Endothelial cell (in vitro differentiated cells): Measurements from ENCODE around the gene VPS37C. TPM values are rescaled to one million over a fixed set of nuclear protein-coding genes. Genes with fewer than 3 reads are reported as not detected.

Experiments
- DNase-seq: peaks from one replicate; pipeline ENCODE4 v3.0.0; 2021; ENCODE audit warnings: low spot score
- H3K27ac Mint-ChIP-seq: one replicate; pipeline ENCODE4 v1.8.0; 2021; ENCODE audit warnings: mixed read lengths, inconsistent platforms; ENCODE audit not compliant: unreplicated experiment
- H3K27me3 Mint-ChIP-seq: one replicate; pipeline ENCODE4 v1.8.0; 2021; ENCODE audit warnings: mild to moderate bottlenecking, moderate library complexity, mixed read lengths, inconsistent platforms; ENCODE audit not compliant: unreplicated experiment
- H3K36me3 Mint-ChIP-seq: one replicate; pipeline ENCODE4 v1.8.0; 2021; ENCODE audit warnings: mild to moderate bottlenecking, low read depth, mixed read lengths, inconsistent platforms; ENCODE audit not compliant: unreplicated experiment
- H3K4me1 Mint-ChIP-seq: one replicate; pipeline ENCODE4 v1.8.0; 2021; ENCODE audit warnings: mild to moderate bottlenecking, mixed read lengths, inconsistent platforms; ENCODE audit not compliant: unreplicated experiment
- H3K4me3 Mint-ChIP-seq: one replicate; pipeline ENCODE4 v1.8.0; 2021; ENCODE audit warnings: mild to moderate bottlenecking, mixed read lengths, inconsistent platforms; ENCODE audit not compliant: unreplicated experiment
- H3K9me3 Mint-ChIP-seq: one replicate; pipeline ENCODE4 v1.8.0; 2021; ENCODE audit warnings: mixed read lengths, inconsistent platforms; ENCODE audit not compliant: unreplicated experiment
- total RNA-seq: library from RNA; stranded (reverse); fragmentation: NEBNext Ultra II Directional; extraction: Animal tissue kit (Norgen Biotek cat#: 25700); gene quantifications from one replicate; pipeline ENCODE4 v1.2.1, GENCODE V29; 2021; ENCODE audit not compliant: unreplicated experiment
- TF ChIP-seq, protein P1 (sequence below): fragments of 200-600 bp; sonication (generic); IDR thresholded peaks from one replicate; pipeline ENCODE4 v1.5.0; 2021; ENCODE audit warnings: antibody characterized with exemption; ENCODE audit not compliant: unreplicated experiment

VPS37C gene
- total RNA-seq, 1 donor from 2014 or later, result 23.9 TPM

DNA sequence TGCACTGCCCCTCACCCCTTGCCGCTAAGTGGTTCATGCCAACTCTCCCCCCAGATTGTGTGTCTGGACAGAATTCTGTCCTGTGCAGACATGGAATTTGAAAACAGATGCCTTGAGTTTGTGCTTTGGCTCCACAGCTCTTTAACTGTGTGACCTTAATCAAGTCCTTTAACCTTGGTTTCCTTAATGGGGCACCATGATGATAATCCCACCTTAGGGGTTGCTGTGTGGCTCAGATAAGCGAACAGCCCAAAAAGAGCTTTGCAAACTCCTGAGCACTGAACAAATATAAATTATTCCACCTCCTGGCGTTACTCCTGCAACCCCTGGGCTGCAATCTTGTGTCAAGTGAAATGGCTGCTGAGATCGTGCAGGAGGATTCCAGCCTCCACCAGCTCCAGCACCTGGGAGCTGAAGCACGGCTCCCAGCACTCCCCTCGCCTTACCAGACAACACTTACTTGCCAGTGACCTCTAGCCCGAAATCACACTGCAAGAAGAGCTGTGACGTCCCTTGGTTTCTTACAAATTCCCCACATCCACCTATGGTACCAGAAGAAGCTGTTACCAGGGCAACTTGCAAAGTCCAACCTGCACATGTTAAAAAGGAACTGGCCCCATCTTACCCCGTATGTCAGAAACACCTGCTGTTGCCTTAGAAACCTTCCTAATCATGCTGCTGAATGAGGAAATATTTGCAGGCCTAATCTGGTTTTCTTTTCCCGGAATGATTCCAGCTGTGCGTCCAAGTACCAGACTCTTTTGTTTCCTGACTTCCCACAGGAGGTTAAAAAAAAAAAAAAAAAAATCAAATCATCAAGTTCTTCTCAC lies 13.2 kb downstream of the VPS37C start:
- no peak for DNase-seq
- Mint-ChIP-seq H3K4me3 (no peak overlapping the region), H3K9me3 (no peaks in the 10 kb centered on the region), H3K27me3 (peaks cover 12% of the 10 kb centered on the region), H3K27ac (no peak overlapping the region), H3K4me1 (peaks cover 44% of the 10 kb centered on the region), H3K36me3 (peaks cover 4% of the 10 kb centered on the region)
- TF ChIP-seq, protein P1, sequence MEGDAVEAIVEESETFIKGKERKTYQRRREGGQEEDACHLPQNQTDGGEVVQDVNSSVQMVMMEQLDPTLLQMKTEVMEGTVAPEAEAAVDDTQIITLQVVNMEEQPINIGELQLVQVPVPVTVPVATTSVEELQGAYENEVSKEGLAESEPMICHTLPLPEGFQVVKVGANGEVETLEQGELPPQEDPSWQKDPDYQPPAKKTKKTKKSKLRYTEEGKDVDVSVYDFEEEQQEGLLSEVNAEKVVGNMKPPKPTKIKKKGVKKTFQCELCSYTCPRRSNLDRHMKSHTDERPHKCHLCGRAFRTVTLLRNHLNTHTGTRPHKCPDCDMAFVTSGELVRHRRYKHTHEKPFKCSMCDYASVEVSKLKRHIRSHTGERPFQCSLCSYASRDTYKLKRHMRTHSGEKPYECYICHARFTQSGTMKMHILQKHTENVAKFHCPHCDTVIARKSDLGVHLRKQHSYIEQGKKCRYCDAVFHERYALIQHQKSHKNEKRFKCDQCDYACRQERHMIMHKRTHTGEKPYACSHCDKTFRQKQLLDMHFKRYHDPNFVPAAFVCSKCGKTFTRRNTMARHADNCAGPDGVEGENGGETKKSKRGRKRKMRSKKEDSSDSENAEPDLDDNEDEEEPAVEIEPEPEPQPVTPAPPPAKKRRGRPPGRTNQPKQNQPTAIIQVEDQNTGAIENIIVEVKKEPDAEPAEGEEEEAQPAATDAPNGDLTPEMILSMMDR, result no peak

DNA sequence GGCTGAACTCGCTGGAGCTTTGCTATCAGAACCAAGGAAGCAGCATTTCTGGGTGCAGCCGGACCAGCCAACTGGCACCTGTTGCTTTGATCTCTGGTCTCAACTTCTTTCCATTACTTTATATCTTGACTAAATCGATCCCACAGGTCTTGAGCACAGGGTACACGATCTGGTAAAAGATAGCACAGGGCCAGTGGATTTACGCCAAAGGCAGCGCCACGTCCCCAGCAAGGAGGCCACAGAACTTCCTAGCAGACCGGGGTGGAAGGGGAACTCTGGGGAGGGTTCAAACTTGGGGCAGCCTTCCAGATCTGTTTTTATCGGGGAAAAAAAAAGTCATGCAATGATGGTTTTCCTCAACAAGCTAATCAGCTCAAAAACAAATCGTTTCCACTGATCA lies 14.0 kb downstream of the VPS37C start:
- no peaks in the 10 kb centered on the region for H3K9me3 Mint-ChIP-seq
- peaks cover 4% of the 10 kb centered on the region for H3K36me3 Mint-ChIP-seq
- peaks cover 13% of the 10 kb centered on the region for H3K27me3 Mint-ChIP-seq
- peaks cover 40% of the 10 kb centered on the region for H3K4me1 Mint-ChIP-seq
- TF ChIP-seq, protein P1, result no peak
- no peak overlapping the region for H3K27ac Mint-ChIP-seq
- H3K4me3 Mint-ChIP-seq, result no peak overlapping the region
- DNase-seq, result no peak

DNA sequence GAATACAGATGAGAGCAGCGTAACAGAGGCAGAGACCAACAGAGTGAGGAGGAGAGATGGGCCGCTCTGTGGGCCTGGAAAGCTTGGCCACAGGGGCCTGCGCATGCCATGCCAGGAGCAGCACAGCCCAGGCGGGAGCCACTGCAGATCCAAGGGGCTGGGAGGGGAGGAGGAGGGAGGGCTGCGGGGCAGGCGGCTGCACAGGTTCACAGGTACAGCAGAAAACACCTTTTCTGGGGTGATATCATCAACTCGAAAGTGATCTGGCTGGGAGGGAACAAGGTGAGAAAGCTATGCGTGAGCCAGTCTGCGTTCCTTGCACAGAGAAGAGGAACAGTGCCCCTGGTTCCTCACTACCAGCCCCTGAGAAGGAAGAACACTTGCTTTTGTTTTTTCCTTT lies 14.8 kb downstream of the VPS37C start:
- Mint-ChIP-seq H3K4me3 (no peak overlapping the region), H3K27ac (no peak overlapping the region), H3K27me3 (peaks cover 15% of the 10 kb centered on the region), H3K4me1 (peaks cover 35% of the 10 kb centered on the region), H3K9me3 (no peaks in the 10 kb centered on the region), H3K36me3 (peaks cover 4% of the 10 kb centered on the region)
- DNase-seq, result no peak
- TF ChIP-seq, protein P1, result no peak

DNA sequence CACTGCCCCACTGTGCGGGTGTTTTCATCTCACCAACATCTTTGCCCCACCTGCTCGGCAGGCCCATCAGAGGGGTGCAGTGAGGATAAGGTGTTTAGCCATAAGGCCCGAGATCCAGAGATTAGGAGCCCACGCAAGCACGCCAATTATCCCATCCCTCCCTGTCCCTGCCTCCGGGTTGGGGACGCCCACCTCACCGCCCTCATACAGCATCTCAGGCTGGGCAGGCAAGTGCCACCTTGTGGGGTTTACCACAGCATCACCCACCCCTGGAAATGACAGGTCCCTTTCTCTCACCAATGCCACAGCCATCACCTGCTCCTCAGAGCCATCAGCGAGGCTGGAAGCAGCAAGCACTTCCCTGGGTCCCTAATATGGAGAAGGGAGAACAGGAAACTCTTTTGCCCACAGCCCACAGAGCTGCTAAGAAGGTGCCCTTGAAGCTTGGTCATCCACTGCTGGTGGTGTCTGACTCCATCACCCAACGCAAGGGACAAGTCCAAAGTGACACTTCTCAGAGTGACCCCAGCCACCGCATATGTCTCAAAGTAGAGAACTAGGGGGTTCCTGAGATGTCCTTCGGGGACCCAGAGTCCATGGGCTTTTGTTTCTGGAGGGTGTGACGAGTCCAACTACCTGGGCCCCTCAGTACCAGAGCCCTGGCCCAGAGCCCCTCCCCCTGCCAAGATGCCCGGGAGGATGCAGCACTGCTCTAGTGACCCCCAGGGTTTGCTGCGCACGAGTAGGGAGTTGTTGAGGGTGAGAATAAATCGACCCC lies 15.8 kb downstream of the VPS37C start:
- Mint-ChIP-seq H3K9me3 (no peaks in the 10 kb centered on the region), H3K27ac (no peak overlapping the region)
- TF ChIP-seq, protein P1, result no peak

More for the DNA sequence above, 15.8 kb downstream of the VPS37C start:
- H3K4me1 Mint-ChIP-seq, result peaks cover 29% of the 10 kb centered on the region
- H3K4me3 Mint-ChIP-seq, result peak overlapping the region; percentile 11
- peaks cover 15% of the 10 kb centered on the region for H3K27me3 Mint-ChIP-seq
- peaks cover 4% of the 10 kb centered on the region for H3K36me3 Mint-ChIP-seq
- no peak for DNase-seq
